Tibial artery (tissue), 4 donors: ENCODE data around the gene SORCS2.

Experiments used
- DNase-seq, 2 donors: peaks; one replicate each; pipeline ENCODE4 v3.0.0-alpha.2; 2019
- H3K27ac ChIP-seq, 2 donors: fragments of 200-600 bp; sonication (generic) in 1 of 2; 1 replicate in 1 of 2; 2 replicates in 1 of 2; pipeline ENCODE4 v1.5.1; 2018 to 2019; ENCODE audit warnings: mild to moderate bottlenecking in 1 of 2
- H3K27me3 ChIP-seq, 2 donors: fragments of 200-600 bp; sonication (generic) in 1 of 2; one replicate each; pipeline versions ENCODE4 v1.5.1 to v1.6.0; 2016 to 2019
- H3K36me3 ChIP-seq, 3 donors: fragments of 200-600 bp; sonication (generic) in 2 of 3; one replicate each; pipeline ENCODE4 v1.5.1; 2016 to 2019; ENCODE audit warnings: mild to moderate bottlenecking in 2 of 3
- H3K4me1 ChIP-seq, 4 donors: fragments of 200-600 bp; sonication (generic) in 2 of 4; 1 replicate in 3 of 4; 2 replicates in 1 of 4; pipeline ENCODE4 v1.5.1; 2016 to 2019
- H3K4me3 ChIP-seq, 2 donors: fragments of 200-600 bp; sonication (generic) in 1 of 2; 1 replicate in 1 of 2; 2 replicates in 1 of 2; pipeline ENCODE4 v1.5.1; 2018 to 2019; ENCODE audit warnings: mild to moderate bottlenecking in 2 of 2
- H3K9me3 ChIP-seq, 3 donors: fragments of 200-600 bp; sonication (generic) in 1 of 3; one replicate each; pipeline ENCODE4 v1.5.1; 2016 to 2019
- CTCF ChIP-seq, 2 experiments: fragments of 200-600 bp in 1 of 2; fragments of 450-650 bp in 1 of 2; IDR thresholded peaks; one replicate each; pipeline ENCODE4 v1.5.1; 2017 to 2019; ENCODE audit warnings: antibody characterized with exemption in 2 of 2, mild to moderate bottlenecking in 1 of 2, moderate library complexity in 1 of 2
- intact Hi-C: fragments of 100-400 bp; cut with DNase I; formaldehyde crosslinking; loops from one replicate; pipeline ENCODE4 v1.15.0; 2023; ENCODE audit warnings: low total_unique reads

Gene SORCS2

GRCh38 chr4:7677086-7677485, 484.7 kb downstream of the SORCS2 start:
- no peak for DNase-seq
- intact Hi-C loops = no loop called here

GRCh38 chr4:7677799-7678301, 485.5 kb downstream of the SORCS2 start:
- no peaks in the 10 kb centered on the region for H3K4me1 ChIP-seq
- H3K36me3 ChIP-seq = no peaks in the 10 kb centered on the region
- no peak for TF ChIP-seq CTCF (IDR thresholded peaks at IDR 0.05)
- no peak overlapping the region for H3K4me3 ChIP-seq
- H3K9me3 ChIP-seq = peaks cover 0 to 16% (median 10%) of the 10 kb centered on the region in 3 donors
- intact Hi-C loops = no loop called here
- peaks cover 0 to 33% of the 10 kb centered on the region in 2 donors for H3K27me3 ChIP-seq
- DNase-seq = no peak
- no peak overlapping the region for H3K27ac ChIP-seq

More at GRCh38 chr4:7677086-7677485, 484.7 kb downstream of the SORCS2 start:
- peaks cover 0 to 33% of the 10 kb centered on the region in 2 donors for H3K27me3 ChIP-seq
- no peak overlapping the region for H3K4me3 ChIP-seq
- H3K9me3 ChIP-seq = peaks cover 0 to 8% (median 3%) of the 10 kb centered on the region in 3 donors
- H3K36me3 ChIP-seq = no peaks in the 10 kb centered on the region
- no peaks in the 10 kb centered on the region for H3K4me1 ChIP-seq
- TF ChIP-seq CTCF (IDR thresholded peaks at IDR 0.05) = no peak
- no peak overlapping the region for H3K27ac ChIP-seq

GRCh38 chr4:7678318-7678852, 486.0 kb downstream of the SORCS2 start:
- TF ChIP-seq CTCF (IDR thresholded peaks at IDR 0.05) = no peak
- no peaks in the 10 kb centered on the region for H3K4me1 ChIP-seq
- DNase-seq = no peak
- no peaks in the 10 kb centered on the region for H3K36me3 ChIP-seq
- H3K9me3 ChIP-seq = peaks cover 0 to 21% (median 16%) of the 10 kb centered on the region in 3 donors
- H3K27me3 ChIP-seq = peaks cover 0 to 33% of the 10 kb centered on the region in 2 donors
- no peak overlapping the region for H3K4me3 ChIP-seq
- no peak overlapping the region for H3K27ac ChIP-seq
- intact Hi-C loops = no loop called here

- Histone ChIP-seq H3K9me3 (peaks cover 0 to 28% (median 25%) of the 10 kb centered on the region in 3 donors), H3K4me3 (no peak overlapping the region), H3K36me3 (no peaks in the 10 kb centered on the region), H3K4me1 (no peaks in the 10 kb centered on the region), H3K27ac (no peak overlapping the region), H3K27me3 (peaks cover 0 to 29% of the 10 kb centered on the region in 2 donors)
- no peak for TF ChIP-seq CTCF (IDR thresholded peaks at IDR 0.05)
- DNase-seq = no peak
- intact Hi-C loops = no loop called here
These were observed 487.2 kb downstream of the SORCS2 start for GRCh38 chr4:7679406-7680040.

- intact Hi-C loops = no loop called here
- peaks cover 0 to 28% of the 10 kb centered on the region in 2 donors for H3K27me3 ChIP-seq
- no peak overlapping the region for H3K4me3 ChIP-seq
- no peaks in the 10 kb centered on the region for H3K36me3 ChIP-seq
- H3K9me3 ChIP-seq = peaks cover 0 to 28% (median 25%) of the 10 kb centered on the region in 3 donors
- H3K4me1 ChIP-seq = no peaks in the 10 kb centered on the region
- H3K27ac ChIP-seq = no peak overlapping the region
- no peak for TF ChIP-seq CTCF (IDR thresholded peaks at IDR 0.05)
- DNase-seq = no peak
These were observed 487.8 kb downstream of the SORCS2 start for GRCh38 chr4:7680106-7680505.
